Nephron progenitor cell (in vitro differentiated cells): ENCODE measurements around the gene PPP4R3B.

Experiments
- DNase-seq: peaks from one replicate; pipeline ENCODE4 v3.0.0; 2021
- H3K27ac Mint-ChIP-seq: 2 replicates; pipeline ENCODE4 v1.8.0; 2021; ENCODE audit warnings: mild to moderate bottlenecking, moderate library complexity, mixed read lengths
- H3K27me3 Mint-ChIP-seq: 2 replicates; pipeline ENCODE4 v1.8.0; 2021; ENCODE audit warnings: mild to moderate bottlenecking, low read depth, mixed read lengths; ENCODE audit not compliant: poor library complexity
- H3K36me3 Mint-ChIP-seq: 2 replicates; pipeline ENCODE4 v1.8.0; 2021; ENCODE audit warnings: low read depth, mixed read lengths
- H3K4me1 Mint-ChIP-seq: 2 replicates; pipeline ENCODE4 v1.8.0; 2021; ENCODE audit warnings: mixed read lengths
- H3K4me3 Mint-ChIP-seq: 2 replicates; pipeline ENCODE4 v1.8.0; 2021; ENCODE audit warnings: mild to moderate bottlenecking, moderate library complexity, mixed read lengths
- H3K9me3 Mint-ChIP-seq: 2 replicates; pipeline ENCODE4 v1.8.0; 2021; ENCODE audit warnings: mild to moderate bottlenecking, moderate library complexity, mixed read lengths
- CTCF ChIP-seq: fragments of 200-600 bp; sonication (generic); IDR thresholded peaks from 2 replicates; pipeline ENCODE4 v1.5.0; 2021; ENCODE audit warnings: antibody characterized with exemption

Gene PPP4R3B

DNA sequence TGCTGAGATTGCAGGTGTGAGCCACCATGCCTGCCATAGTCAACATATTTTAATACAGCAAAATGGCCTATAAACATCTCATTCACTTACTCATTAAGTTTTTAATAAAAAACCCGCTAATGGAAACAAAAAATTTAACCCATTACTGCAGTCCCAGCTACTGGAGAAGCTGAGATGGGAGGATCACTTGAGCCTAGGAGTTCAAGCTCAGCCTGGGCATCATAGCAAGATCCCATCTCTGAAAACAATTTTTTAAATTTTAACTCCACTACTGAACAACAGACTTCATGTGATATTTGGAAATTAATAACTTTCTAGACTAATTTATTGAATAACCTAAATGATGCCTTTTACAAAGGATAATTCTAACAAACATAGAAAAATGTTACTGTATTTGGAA, 5.4 kb downstream of the PPP4R3B start:
- no peak for TF ChIP-seq CTCF
- Mint-ChIP-seq H3K27ac (peak overlapping the region; percentile 59), H3K36me3 (peaks cover 43% of the 10 kb centered on the region), H3K4me1 (peaks cover 15% of the 10 kb centered on the region), H3K9me3 (no peaks in the 10 kb centered on the region), H3K4me3 (no peak overlapping the region), H3K27me3 (peaks cover 2% of the 10 kb centered on the region)
- no peak for DNase-seq

GRCh38 chr2:55610954-55611743, 6.3 kb downstream of the PPP4R3B start:
- Mint-ChIP-seq H3K36me3 (peaks cover 46% of the 10 kb centered on the region), H3K9me3 (no peaks in the 10 kb centered on the region)

GRCh38 chr2:55609938-55610578, 7.4 kb downstream of the PPP4R3B start:
- Mint-ChIP-seq H3K9me3 (no peaks in the 10 kb centered on the region), H3K4me1 (peaks cover 5% of the 10 kb centered on the region), H3K36me3 (peaks cover 46% of the 10 kb centered on the region), H3K27me3 (no peaks in the 10 kb centered on the region), H3K27ac (peak overlapping the region; percentile 40), H3K4me3 (no peak overlapping the region)
- TF ChIP-seq CTCF, result no peak
- DNase-seq, result no peak

More at GRCh38 chr2:55610954-55611743, 6.3 kb downstream of the PPP4R3B start:
- Mint-ChIP-seq H3K4me3 (no peak overlapping the region), H3K4me1 (peaks cover 15% of the 10 kb centered on the region), H3K27me3 (no peaks in the 10 kb centered on the region), H3K27ac (no peak overlapping the region)
- no peak for DNase-seq
- TF ChIP-seq CTCF, result no peak

DNA sequence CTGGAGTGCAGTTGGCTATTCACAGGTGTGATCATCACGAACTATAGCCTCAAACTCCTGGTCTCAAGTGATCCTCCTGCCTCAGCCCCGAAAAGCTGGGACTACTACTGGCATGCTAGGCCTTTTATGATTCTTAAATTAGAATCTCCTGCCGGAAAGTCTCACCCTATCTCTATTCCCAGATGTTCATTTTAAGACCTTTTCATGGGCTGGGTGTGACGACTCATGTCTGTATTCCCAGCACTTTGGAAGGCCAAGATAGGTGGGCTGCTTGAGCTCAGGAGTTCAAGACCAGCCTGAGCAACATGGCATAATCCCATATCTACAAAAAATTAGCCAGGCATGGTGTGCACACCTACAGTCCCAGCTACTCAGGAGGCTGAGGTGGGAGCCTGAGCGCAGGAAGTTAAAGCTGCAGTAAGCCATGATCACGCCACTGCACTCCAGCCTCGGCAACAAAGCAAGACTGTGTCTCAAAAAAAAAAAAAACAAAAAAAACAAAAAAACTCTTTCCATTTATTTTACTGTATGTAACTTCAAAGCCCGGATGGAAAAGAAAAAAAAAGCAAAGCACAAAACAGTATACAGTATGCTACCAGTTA, 8.1 kb downstream of the PPP4R3B start:
- Mint-ChIP-seq H3K9me3 (no peaks in the 10 kb centered on the region), H3K27me3 (no peaks in the 10 kb centered on the region), H3K27ac (peak overlapping the region; percentile 29), H3K36me3 (peaks cover 43% of the 10 kb centered on the region), H3K4me3 (no peak overlapping the region), H3K4me1 (peaks cover 2% of the 10 kb centered on the region)
- no peak for TF ChIP-seq CTCF
- DNase-seq, result no peak

- Mint-ChIP-seq H3K36me3 (peaks cover 37% of the 10 kb centered on the region), H3K4me3 (no peak overlapping the region), H3K9me3 (no peaks in the 10 kb centered on the region), H3K27ac (no peak overlapping the region), H3K4me1 (no peaks in the 10 kb centered on the region), H3K27me3 (no peaks in the 10 kb centered on the region)
- DNase-seq, result no peak
- TF ChIP-seq CTCF, result no peak
These were observed 9.7 kb downstream of the PPP4R3B start for GRCh38 chr2:55607717-55608116.
